H1 (cell line): ENCODE results near the gene NF1.

ENCODE experiments used
- CEBPB ChIP-seq: IDR thresholded peaks from 2 replicates; pipeline ENCODE4 v1.6.1; 2012; ENCODE audit warnings: low read depth, low read length
- CREB1 ChIP-seq: IDR thresholded peaks from 2 replicates; pipeline ENCODE4 v1.6.1; 2012; ENCODE audit warnings: inconsistent platforms
- EP300 ChIP-seq, 2 experiments: IDR thresholded peaks; 1 replicate in 1 of 2; 2 replicates in 1 of 2; pipeline ENCODE4 v1.6.1; 2011 to 2012; ENCODE audit warnings: low read depth in 2 of 2, low read length in 2 of 2, mild to moderate bottlenecking in 2 of 2, borderline replicate concordance in 1 of 2, inconsistent platforms in 1 of 2, moderate library complexity in 1 of 2
- EZH2 ChIP-seq: fragments of 200-600 bp; sonication (generic); IDR thresholded peaks from 2 replicates; pipeline ENCODE4 v1.7.1; 2012; ENCODE audit warnings: low read depth, mild to moderate bottlenecking, moderate library complexity, low read length, inconsistent platforms; ENCODE audit not compliant: severe bottlenecking
- POLR2A ChIP-seq, 2 experiments: IDR thresholded peaks; 1 replicate in 1 of 2; 2 replicates in 1 of 2; pipeline ENCODE4 v1.6.1; 2011; ENCODE audit warnings: low read depth in 2 of 2, low read length in 2 of 2, mild to moderate bottlenecking in 2 of 2; ENCODE audit errors: control extremely low read depth in 1 of 2
- SUZ12 ChIP-seq: fragments of 200-600 bp; sonication (generic); IDR thresholded peaks from 2 replicates; pipeline ENCODE4 v1.6.1; 2012; ENCODE audit warnings: mild to moderate bottlenecking, inconsistent platforms, low read length, moderate library complexity, mixed read lengths
- TAF1 ChIP-seq: IDR thresholded peaks from 2 replicates; pipeline ENCODE4 v1.6.1; 2011; ENCODE audit warnings: mild to moderate bottlenecking, low read depth, low read length
- TAF7 ChIP-seq: optimal IDR thresholded peaks from 2 replicates; pipeline ENCODE3; 2011; ENCODE audit warnings: low read depth, mild to moderate bottlenecking, inconsistent platforms, low read length, moderate library complexity, borderline replicate concordance
- TCF12 ChIP-seq: IDR thresholded peaks from 2 replicates; pipeline ENCODE4 v1.6.1; 2011; ENCODE audit warnings: low read depth, mild to moderate bottlenecking, low read length
- TEAD4 ChIP-seq: IDR thresholded peaks from 2 replicates; pipeline ENCODE4 v1.6.1; 2012; ENCODE audit warnings: low read depth, low read length, inconsistent platforms, mixed read lengths
- TF ChIP-seq, protein P1 (sequence below), 3 experiments: IDR thresholded peaks; 1 replicate in 2 of 3; 2 replicates in 1 of 3; pipeline versions ENCODE4 v1.5.1 to v1.6.1; 2011; ENCODE audit warnings: low read length in 3 of 3, mild to moderate bottlenecking in 3 of 3, inconsistent platforms in 2 of 3, low read depth in 1 of 3, moderate library complexity in 1 of 3; ENCODE audit not compliant: insufficient read depth in 1 of 3; ENCODE audit errors: control extremely low read depth in 1 of 3
- TF ChIP-seq, protein P2 (sequence below): IDR thresholded peaks from 2 replicates; pipeline ENCODE4 v1.6.1; 2012; ENCODE audit warnings: inconsistent platforms

DNA sequence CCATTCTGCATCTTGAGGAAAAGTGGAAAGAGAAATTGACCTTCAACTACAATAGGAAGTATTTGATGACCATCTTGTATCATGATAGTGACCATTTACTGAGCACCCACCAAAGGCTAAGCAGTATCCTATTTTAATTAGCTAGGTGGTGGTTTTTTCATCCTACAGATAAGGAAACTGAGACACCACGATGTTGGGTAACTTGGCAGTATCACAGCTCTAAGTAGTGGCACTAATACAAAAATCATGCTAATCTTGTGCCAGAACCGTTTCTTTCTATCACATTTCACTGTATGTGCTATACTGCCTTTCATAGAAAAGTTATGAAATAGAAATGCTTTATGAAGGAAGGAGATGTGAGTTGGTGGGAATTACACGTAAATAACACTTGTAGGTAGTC is 216.7 kb downstream of the NF1 start:
- TF ChIP-seq, protein P1, sequence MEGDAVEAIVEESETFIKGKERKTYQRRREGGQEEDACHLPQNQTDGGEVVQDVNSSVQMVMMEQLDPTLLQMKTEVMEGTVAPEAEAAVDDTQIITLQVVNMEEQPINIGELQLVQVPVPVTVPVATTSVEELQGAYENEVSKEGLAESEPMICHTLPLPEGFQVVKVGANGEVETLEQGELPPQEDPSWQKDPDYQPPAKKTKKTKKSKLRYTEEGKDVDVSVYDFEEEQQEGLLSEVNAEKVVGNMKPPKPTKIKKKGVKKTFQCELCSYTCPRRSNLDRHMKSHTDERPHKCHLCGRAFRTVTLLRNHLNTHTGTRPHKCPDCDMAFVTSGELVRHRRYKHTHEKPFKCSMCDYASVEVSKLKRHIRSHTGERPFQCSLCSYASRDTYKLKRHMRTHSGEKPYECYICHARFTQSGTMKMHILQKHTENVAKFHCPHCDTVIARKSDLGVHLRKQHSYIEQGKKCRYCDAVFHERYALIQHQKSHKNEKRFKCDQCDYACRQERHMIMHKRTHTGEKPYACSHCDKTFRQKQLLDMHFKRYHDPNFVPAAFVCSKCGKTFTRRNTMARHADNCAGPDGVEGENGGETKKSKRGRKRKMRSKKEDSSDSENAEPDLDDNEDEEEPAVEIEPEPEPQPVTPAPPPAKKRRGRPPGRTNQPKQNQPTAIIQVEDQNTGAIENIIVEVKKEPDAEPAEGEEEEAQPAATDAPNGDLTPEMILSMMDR (IDR thresholded peaks at IDR 0.05; ENCODE audit: control extremely low read depth in 1 of 3, insufficient read depth in 1 of 3, low read depth in 1 of 3, low read length in 3 of 3): no peak
- TF ChIP-seq CREB1: no peak
- TF ChIP-seq, protein P2, sequence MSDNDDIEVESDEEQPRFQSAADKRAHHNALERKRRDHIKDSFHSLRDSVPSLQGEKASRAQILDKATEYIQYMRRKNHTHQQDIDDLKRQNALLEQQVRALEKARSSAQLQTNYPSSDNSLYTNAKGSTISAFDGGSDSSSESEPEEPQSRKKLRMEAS: no peak
- TF ChIP-seq POLR2A (IDR thresholded peaks at IDR 0.05; ENCODE audit: control extremely low read depth in 1 of 2, low read depth in 2 of 2, low read length in 2 of 2): no peak
- no peak for TF ChIP-seq EZH2
- no peak for TF ChIP-seq TAF1
- no peak for TF ChIP-seq TCF12
- TF ChIP-seq TEAD4: no peak
- TF ChIP-seq CEBPB: no peak
- no peak for TF ChIP-seq SUZ12
- TF ChIP-seq EP300 (IDR thresholded peaks at IDR 0.05; ENCODE audit: borderline replicate concordance in 1 of 2, low read depth in 2 of 2, low read length in 2 of 2): no peak
- no peak for TF ChIP-seq TAF7
